GM18861 (cell line): ENCODE data around the gene SREBF2.

Experiments used
- ATAC-seq: cut with Tn5 transposase; IDR thresholded peaks from one replicate; pipeline ENCODE4 v1.9.1; 2021; ENCODE audit not compliant: unreplicated experiment

SREBF2 gene

DNA sequence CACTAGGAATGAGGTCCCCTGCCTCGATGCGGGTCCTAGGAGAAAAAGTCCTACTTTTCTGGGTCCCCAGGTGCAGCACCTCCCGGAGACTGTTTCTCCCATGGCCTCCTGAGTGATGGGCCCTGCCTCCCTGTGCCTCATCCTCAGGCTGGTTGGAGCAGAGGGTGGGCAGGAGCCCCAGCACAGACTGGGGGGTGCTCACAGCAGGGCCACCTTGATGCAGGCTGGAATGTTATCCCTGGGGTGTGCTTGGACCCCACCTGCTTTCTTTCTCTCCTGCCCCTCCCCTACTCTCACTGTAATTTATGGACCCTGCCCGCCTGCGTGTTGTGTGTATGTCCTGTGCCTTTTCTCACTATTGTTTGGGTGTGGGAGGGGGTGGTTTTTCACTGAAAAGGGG, 73.9 kb downstream of the SREBF2 start:
- no peak for ATAC-seq

DNA sequence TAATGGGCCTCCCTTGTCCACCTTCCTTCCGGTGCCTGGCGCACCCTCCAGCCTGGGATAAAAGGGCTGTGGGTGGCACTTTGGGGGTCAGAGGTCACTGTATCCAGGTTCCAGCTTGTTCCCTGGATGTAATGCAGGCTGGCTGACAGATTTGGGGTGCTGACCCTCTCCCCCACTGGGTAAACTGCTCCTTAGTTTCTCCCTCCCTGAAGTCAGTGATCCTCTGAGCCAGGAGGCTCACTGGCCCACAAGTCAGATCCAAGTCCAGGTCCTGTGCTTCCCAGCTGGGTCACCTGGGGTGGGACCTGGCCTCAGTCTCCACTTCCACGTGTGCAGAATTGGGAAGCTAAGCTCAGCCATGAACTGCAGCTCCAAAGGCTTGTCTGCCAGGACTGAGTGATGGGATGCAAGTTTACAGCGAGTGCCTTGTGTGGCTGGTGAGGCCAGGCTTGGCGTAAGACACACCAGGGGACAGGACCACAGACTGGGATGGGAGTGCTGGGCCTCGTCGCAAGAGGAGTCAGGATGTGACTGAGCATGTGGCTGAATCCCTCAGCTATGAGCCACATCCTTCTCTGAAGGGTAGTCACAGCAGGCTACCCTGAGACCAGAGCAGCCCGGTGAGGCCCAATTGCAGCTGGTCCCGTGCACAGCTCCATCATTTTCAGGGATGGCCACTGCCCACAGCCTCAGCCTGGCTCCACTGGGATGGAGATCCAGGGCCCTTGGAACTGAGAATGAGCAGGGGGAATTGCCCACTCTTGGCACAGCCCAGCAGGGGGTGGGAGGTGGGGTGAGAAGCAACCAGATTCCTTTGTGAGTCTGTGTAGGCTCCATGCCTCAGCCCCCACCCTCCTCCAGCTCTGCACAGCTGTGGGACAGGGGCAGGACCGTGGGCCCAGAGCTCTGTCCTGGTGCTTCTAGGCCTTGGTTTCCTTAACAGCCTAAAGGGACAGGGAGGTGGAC, 74.8 kb downstream of the SREBF2 start:
- ATAC-seq, result no peak

DNA sequence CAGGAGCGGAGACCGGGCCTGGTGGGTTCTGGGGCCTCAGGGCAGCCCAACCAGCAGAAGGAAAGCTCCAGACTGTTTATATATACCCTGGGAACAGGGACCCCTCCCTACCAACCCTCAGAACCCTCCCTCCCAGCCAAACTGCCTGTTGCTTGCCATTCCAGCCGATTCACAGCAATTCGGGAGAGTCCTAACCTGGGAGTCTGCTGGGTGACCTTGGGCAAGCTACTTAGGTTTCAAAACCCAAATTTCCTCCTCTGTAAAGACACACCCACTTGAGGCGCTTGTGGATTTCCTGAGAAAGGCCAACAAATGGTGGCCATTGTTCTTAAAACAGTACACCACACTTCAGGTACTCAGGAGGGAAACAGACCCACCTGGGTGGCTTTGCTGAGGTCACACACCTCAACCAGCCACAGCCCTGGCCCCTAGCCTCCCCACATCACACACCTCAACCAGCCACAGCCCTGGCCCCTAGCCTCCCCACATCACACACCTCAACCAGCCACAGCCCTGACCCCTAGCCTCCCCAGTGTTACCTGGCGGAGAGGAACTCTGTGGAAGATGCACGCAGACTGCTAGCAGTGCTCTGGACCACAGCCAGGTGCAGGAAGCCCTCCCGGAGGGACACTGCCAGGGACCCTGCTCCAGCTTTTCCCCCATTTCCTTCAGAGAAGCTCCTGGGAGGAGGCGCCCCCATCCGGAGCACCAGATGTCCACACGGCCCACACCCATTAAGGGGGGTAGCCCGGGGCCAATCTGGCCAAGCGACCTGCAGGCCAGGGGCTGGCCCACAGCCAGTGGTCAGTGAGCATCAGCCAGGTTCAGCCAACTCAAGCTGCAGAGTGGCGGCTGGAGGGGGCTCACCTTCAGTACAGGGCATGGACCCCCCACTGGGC, 75.8 kb downstream of the SREBF2 start:
- ATAC-seq, result no peak

DNA sequence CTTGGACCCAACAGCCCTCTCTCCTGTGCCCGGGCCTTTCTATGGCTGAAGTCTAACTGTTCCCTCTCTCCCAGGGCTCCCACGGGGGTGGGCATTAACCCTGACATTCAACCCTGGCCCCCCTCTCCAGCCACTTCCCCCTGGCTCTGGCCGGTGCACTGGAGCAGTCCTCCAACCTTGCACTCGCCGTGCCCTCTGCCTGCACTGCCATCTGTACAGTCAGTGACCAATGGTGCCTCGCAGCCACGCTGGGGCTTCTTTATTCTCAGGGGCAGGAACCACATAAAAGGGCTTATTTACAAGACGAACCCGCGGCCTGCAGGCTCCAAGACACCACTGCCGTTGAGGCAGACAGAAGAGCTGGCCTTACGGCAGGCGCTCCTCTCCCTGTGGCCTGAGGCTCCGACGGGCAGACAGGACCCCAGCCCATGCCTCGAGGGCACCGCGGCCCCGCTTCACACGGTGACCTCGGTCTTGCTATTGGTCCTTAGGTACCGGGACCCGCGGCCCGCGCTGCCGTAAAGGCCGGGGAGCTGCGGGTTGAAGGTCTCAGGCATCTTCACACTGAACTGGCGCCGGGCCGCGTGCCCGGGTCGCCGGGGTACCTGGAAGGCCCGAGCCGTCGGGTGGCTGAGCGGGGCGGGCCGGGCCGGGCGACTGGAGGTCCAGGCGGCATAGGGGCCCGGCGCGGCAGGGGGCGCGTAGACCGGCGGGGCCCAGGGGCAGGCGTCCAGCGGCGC, 76.6 kb downstream of the SREBF2 start:
- no peak for ATAC-seq

DNA sequence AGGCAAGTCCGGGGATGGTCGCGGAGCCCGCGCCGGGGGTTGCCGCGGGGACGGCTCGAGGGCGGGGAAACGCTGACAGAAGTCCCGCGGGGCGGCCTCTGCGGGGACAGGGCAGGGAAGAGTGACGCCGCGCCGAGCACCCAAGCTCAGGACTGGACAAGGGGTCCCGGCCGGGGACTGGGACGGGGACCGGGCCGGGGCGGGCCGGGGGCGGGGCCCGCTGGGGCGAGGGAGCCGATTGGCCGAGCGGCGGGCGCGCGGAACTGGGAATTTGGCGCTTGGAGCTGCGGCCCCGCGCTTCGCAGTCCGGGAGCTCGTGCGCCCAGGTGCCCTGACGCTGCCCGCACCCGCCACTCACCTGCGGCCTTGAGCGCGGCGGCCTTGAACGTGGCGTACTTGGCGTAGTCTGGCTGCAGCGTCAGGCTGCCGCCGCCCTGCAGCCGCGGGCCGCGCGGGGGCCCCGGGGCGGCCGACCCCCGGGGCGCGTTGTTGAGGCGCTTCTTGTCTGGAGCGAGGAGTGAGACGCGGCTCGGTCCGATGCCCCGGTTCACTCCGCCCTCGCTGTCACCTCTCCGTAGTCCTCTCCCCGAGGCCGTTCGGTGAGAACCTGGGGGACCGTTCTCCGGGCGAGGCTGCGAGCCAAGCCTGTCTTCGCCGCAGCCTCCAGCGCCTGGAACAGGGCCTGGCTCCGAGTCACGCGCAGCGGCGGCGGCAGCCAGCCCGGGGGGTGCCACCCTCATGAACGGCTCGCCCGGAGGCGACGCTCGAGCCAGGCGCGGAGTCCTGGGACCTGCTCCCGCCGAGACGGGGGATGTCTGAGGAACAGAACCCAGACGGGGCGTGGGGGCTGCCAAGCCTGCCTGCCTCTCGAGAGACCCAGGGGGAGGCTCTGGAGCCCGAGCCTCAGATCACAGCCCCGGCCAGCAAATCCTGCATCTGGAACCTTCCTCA, 77.4 kb downstream of the SREBF2 start:
- no peak for ATAC-seq

DNA sequence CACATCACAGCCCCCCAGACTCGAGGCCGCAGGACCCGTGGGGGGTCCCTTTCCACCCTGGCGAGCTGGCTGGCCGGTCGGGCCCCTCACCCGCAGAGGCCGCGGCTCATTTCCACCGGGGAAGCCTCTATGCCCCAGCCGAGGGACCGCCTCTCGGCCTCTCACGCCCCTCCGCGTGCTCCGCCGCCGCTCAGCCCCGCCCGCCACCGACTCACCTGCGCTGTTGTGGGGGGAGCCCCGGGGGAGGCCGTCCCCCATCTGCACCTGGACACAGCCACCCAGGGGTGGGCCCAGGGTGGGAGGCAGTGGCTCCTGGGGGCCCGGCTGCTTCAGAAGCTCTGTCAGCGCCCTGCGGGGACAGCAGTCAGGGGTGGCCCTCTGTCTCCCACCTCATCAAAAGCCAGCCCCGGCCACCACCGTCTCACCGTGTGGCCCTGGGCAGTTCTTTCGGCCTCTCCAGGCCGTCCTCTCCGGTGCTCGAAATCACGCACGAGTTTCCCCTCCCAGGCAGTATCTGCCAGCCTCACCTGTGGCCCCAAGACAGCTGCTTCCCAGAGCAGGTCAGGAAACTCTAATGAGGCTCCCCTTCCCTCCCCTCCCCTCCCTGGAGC, 78.2 kb downstream of the SREBF2 start:
- ATAC-seq, result no peak

DNA sequence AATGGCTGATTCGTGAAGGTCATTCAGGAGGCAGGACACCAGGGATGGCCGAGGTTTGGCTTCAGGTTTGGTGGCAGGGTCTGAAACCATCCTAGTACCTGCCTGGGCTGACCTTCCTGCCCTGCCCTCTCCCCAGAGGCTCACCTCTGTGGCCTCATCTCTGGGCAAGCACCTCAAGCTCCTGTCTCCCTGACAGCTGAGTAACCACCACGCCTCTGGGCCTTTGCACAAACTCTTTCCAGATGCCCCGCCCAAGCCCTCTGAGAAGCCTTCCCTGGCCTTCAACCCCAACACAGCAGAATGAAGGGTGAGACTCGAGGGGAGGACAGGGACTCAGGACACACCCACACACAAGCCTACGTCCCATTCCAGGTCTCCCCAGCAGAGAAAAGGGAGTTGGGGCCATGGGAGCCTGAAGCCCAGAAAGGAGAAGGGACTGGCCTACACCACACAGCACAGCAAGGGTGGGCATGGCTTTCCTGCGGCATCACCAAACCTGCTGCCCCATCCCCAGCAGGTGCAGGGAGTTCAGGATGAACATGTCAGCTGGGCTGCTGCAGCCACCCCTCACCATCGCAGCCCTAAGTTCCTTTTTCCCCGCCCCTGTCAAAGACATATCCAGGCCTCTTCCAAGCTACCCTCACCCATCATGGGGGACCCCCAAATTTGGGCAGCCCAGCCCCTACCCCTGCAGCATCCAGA, 79.6 kb downstream of the SREBF2 start:
- no peak for ATAC-seq

DNA sequence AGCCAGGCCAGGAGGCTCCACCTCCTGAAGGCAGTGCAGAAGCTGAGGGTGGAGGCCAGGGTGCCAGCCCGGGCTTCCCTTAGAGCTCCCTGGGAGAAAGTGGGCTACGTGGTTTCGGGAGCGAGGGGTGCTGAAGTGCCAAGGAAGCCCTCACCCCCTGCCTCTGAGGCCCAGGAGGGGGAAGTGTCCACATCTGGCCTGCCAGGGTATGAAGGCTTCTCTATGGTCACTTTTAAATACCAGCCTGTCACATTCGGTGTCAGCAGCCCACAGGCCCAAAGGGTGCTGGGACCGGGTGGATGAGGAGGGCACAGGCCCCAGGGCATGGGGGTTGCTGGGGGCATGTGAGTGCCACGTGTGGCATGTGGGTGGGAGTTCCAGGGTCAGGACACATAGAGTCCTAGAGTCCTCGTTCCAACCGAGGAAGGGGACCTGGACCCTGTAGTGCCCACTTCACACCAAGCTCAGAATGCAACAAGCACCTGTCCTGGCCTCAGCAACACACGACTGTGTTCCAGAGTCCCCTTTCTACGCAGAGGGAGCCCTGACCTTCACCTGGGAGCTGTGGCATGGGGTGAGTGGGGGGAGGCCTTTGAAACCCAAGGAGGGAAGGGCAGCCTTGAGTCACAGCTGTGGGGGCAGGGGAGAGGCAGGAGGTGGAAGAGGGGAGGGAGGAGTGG, 80.3 kb downstream of the SREBF2 start:
- ATAC-seq, result no peak

DNA sequence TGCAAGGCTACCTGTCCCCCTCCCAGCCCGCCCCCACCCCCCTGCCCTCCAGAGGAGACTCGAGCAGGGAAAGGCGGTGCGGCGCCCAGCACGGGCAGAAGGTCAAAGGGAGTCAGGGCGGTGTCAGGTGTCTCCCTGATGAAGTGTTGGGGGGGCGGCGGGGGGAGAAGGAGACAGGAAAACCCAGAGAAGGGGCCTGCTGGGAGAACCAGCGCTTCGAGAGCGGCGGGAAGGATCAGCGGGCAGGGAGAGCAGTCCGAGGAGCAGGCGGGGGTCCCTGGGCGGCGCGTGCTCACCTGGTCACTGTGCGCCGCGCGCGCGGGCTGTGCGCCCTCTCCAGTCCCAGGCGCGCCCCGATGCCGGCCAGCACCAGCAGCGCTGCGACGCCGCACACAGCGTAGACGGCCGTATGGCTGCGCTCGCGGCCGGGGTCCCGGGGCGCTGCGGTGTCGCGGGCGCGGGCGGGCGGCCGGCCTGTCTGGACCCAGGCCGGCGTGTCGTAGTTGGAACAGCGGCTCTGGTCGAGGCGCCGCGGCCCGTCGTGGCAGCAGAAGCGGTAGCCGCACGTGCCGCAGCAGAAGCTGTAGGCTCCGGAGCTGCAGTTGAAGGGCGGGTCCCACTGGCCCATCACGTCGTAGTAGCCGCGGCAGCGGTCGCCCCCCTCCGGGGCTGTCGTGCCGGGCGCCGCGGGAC, 81.1 kb downstream of the SREBF2 start:
- no peak for ATAC-seq

DNA sequence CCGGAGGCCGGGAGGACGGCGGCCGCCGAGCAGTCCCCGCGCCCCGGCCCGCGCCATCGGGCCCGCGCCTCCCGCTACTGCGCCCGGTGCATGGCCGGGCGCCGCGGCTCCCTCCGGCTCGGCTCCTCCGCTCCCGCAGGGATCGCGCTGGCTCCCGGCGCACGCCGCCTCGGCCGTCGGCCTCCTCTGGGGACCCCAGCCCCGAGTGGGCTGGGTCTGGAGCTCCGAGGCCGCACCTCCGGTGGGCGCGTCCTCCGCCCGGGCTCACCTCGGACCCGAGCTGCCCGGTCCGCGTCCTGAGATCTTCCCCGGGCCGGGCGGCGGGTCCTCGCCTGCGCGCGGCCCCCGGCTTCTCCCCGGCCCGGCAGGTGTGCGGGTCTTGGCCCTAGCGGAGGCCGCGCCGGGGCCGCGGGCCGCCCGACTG, 81.7 kb downstream of the SREBF2 start:
- no peak for ATAC-seq

DNA sequence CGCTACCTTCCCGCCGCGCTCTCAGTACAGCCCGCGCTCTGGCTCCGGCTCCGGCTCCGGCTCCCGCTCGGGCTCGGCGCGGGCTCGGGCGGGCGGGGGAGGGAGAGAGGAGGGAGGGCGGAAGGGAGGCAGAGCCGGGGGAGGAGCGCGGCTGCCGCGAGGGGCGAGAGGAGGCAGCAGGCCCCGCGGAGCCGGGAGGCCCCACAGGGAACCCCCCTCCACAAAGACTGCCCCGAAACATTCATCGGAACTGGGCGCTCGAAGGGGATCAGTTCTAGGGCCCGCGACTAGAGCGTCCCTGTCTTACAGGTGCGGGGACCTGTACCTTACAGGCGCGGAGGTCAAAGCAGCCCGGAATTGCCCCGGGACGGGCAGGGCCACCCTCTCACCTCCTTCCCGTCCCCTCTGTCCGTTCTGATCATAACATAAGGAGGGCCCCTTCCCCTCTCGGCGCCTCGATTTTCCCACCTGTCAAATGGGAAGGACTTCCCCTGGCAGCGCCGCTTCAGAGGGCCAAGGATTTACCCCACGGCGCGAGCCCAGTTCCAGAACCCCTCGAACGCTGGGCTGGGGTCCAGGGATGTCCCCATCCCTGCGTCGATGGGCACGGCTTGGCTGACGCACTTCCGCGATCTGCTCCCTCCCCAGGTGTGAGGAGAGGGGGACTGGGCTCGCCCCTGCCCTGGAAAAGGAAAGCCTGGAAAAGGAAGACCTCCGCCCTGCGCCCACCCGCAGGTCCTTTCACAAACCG, 82.3 kb downstream of the SREBF2 start, which contains the start of gene SHISA8:
Gene SHISA8 (minus strand): TSS at position 40 of the 751 bp plus-strand sequence. CDS start 407 bp downstream, outside the sequence.
- ATAC-seq, result no peak

DNA sequence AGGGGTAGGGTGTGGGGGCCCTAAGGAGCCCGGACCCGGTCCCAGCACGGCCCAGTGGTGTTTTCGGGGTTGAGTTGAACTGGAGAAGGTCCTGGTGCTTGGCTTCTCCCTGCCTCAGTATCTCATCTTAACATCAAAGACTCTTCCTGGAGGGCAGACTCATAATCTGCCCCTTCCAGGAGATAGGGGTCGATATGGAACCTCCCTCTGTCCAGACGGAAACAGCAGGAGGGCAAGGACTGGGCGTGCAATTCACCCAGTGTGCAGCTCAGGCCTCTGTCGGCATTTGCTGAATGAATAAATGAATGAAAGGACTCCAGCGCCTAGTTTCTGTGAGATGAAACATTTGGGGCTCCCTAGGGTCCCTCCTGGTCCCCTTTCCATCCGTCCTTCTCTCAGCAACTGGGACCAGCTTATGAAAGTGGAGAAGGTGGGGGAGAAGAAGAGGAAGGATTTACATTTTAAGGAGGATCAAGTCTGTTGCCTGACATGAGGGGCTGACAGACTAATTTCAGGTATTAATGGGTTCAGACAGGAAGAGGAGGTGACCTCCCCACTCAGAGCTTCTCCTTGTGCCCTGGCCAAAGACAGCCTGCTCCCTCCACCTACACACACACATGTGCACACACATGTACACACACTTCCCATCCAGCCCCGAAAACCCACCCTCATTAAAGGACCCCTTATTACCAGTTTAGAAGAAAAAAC, 83.0 kb downstream of the SREBF2 start:
- no peak for ATAC-seq

DNA sequence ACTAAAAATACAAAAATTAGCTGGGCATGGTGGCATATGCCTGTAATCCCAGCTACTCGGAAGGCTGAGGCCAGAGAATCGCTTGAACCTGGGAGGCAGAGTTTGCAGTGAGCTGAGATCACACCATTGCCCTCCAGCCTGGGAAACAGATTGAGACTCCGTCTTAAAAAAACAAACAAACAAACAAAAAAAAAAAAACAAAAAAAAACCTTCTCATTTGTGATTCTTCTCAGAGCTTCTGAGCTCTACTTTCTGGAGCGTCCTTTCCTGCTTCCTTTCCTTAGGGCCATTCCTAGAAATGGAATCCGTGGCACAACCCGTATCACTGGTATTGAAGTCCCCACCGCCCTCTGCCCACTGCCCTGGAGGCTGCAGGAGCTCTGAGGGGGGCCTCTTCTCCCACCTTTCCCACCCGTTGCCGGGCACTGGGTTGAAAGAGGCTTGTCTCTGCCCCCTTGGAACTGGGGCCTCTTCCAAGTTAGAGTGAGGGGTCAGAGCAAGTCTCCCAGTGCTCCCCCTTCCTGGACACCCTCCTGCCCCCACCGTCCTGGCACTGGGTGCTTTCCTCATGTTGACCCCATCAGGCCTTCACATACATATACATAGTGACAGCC, 83.9 kb downstream of the SREBF2 start:
- no peak for ATAC-seq

DNA sequence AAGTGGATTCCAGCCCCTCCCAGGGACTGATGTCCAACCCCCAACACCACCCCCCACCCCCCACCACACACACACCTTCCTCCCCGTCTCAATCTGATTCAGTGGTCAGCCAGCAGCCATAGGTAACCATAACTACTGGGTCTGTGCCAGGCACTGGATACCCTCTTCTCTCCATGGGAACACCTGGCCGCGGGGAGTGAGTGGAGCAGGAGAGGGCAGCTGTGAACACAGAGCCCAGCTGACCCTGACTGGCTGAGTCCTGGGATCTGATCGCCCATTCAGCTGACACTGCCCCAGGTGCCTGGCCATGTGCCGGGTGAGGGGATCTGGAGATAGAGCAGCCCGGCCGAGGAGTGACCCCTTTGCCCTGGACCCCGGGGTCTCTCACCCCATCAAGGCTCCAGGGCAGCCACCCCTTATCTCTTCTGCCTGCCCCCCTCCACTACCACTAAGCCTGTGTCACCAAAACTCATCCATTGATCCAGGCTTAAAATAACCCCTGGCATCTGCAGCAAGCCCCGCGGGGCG, 84.5 kb downstream of the SREBF2 start:
- no peak for ATAC-seq

DNA sequence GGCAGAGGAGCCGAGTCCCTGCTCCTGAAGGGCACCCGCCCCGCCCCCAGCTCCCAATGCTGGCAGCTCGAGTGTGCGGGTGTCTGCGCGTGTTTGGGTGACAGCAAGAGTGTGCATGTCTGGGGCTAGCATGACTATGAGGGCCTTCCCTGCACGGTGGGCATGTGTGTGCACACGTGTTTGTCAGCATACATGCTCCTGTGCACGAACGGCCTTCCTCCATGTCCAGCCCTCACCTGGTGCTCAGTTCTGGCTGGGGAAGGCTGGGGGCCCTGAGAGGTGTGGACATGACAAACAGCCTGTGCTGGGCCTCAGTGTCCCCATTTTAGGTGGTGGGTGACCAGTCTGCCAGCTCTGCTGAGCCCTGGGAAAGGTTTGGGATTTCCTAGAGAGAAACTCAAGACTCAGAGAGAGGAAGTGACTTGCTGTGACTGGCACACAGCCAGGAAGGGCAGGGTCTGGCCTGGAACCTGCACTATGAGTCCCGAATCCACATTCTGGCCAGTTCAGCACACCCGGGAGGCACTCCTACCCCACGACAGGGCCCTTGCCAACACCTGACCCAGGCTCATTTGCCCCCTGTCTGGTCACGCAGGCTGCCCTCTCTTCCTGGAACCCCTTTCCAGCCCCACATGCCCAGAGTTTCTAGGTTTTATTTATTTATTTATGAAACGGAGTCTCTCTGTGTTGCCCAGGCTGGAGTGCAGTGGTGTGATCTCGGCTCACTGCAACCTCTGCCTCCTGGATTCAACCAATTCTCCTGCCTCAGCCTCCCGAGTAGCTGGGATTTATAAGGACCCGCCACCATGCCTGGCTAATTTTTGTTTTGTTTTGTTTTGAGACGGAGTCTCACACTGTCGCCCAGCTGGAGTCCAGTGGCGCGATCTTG, 85.2 kb downstream of the SREBF2 start:
- ATAC-seq, result no peak
